GM18867 (cell line): Measurements from ENCODE around the gene ST3GAL4.
"Not testable (repeated sequence)": the region's sequence is repeated elsewhere in the genome, so short reads cannot be mapped to it uniquely, and the experiment has no call there.

Source experiments
- ATAC-seq: cut with Tn5 transposase; IDR thresholded peaks from one replicate; pipeline ENCODE4 v1.9.1; 2021; ENCODE audit warnings: mild to moderate bottlenecking, moderate library complexity; ENCODE audit not compliant: unreplicated experiment

Gene ST3GAL4

GRCh38 chr11:126361400-126361799 is 5.9 kb downstream of the ST3GAL4 start:
- no peak for ATAC-seq

- no peak for ATAC-seq
Measured at GRCh38 chr11:126362879-126363655, 7.6 kb downstream of the ST3GAL4 start.

GRCh38 chr11:126363706-126364248 is 8.3 kb downstream of the ST3GAL4 start:
- ATAC-seq: no peak

GRCh38 chr11:126364735-126365134 is 9.2 kb downstream of the ST3GAL4 start:
- not testable (repeated sequence) for ATAC-seq

- not testable (repeated sequence) for ATAC-seq
Measured at GRCh38 chr11:126365508-126365907, 10.0 kb downstream of the ST3GAL4 start.

GRCh38 chr11:126366064-126366822 is 10.8 kb downstream of the ST3GAL4 start:
- no peak for ATAC-seq

- not testable (repeated sequence) for ATAC-seq
Measured at GRCh38 chr11:126366823-126367654, 11.6 kb downstream of the ST3GAL4 start.

GRCh38 chr11:126367806-126368205 is 12.3 kb downstream of the ST3GAL4 start:
- not testable (repeated sequence) for ATAC-seq

GRCh38 chr11:126368336-126369119 is 13.0 kb downstream of the ST3GAL4 start:
- ATAC-seq: not testable (repeated sequence)

GRCh38 chr11:126370016-126370415 is 14.5 kb downstream of the ST3GAL4 start:
- no peak for ATAC-seq

GRCh38 chr11:126371595-126371994 is 16.1 kb downstream of the ST3GAL4 start:
- no peak for ATAC-seq

- not testable (repeated sequence) for ATAC-seq
Measured at GRCh38 chr11:126373389-126374066, 18.0 kb downstream of the ST3GAL4 start.

GRCh38 chr11:126374562-126375300 is 19.2 kb downstream of the ST3GAL4 start:
- not testable (repeated sequence) for ATAC-seq

GRCh38 chr11:126375726-126376125 is 20.2 kb downstream of the ST3GAL4 start:
- no peak for ATAC-seq

GRCh38 chr11:126378763-126379162 is 23.3 kb downstream of the ST3GAL4 start:
- ATAC-seq: no peak

- no peak for ATAC-seq
Measured at GRCh38 chr11:126380909-126381308, 25.4 kb downstream of the ST3GAL4 start.

- ATAC-seq: not testable (repeated sequence)
Measured at GRCh38 chr11:126381960-126382359, 26.5 kb downstream of the ST3GAL4 start.

- not testable (repeated sequence) for ATAC-seq
Measured at GRCh38 chr11:126382641-126383040, 27.2 kb downstream of the ST3GAL4 start.
